CD14-positive monocyte (primary cell): ENCODE data around the gene FGGY. TPM values are rescaled to one million over a fixed set of nuclear protein-coding genes. Genes with fewer than 3 reads are reported as not detected.

Source experiments
- DNase-seq, 3 donors: peaks; one replicate each; pipeline ENCODE4 v3.0.0-alpha.2; 2011 to 2022
- H2AFZ ChIP-seq: 2 replicates; pipeline ENCODE4 v1.6.0; 2012; ENCODE audit warnings: mild to moderate bottlenecking, low read depth, low read length, inconsistent platforms; ENCODE audit not compliant: insufficient read depth, poor library complexity, severe bottlenecking
- H3K27ac ChIP-seq, 2 donors: 1 replicate in 1 of 2; 2 replicates in 1 of 2; pipeline ENCODE4 v1.5.1; 2012 to 2013; ENCODE audit warnings: low read length in 2 of 2, control low read depth in 1 of 2, inconsistent platforms in 1 of 2, low read depth in 1 of 2, mild to moderate bottlenecking in 1 of 2
- H3K27me3 ChIP-seq, 2 donors: one replicate each; pipeline versions ENCODE4 v1.6.0 to v1.6.1; 2011 to 2013; ENCODE audit warnings: low read length in 2 of 2; ENCODE audit not compliant: control insufficient read depth in 2 of 2, insufficient read depth in 2 of 2
- H3K36me3 ChIP-seq, 2 donors: replicated peaks in 1 of 2; 1 replicate in 1 of 2; 2 replicates in 1 of 2; pipeline versions ENCODE4 v1.5.1 to v1.6.1; 2012 to 2013; ENCODE audit warnings: low read length in 2 of 2, control low read depth in 1 of 2, inconsistent platforms in 1 of 2, mild to moderate bottlenecking in 1 of 2; ENCODE audit not compliant: insufficient read depth in 2 of 2, control insufficient read depth in 1 of 2
- H3K4me1 ChIP-seq, 2 donors: 1 replicate in 1 of 2; 2 replicates in 1 of 2; pipeline versions ENCODE4 v1.5.1 to v1.6.1; 2012 to 2013; ENCODE audit warnings: low read length in 2 of 2, control low read depth in 1 of 2, inconsistent platforms in 1 of 2, mild to moderate bottlenecking in 1 of 2, moderate library complexity in 1 of 2; ENCODE audit not compliant: insufficient read depth in 2 of 2, control insufficient read depth in 1 of 2
- H3K4me2 ChIP-seq: replicated peaks from 2 replicates; pipeline ENCODE3; 2012; ENCODE audit warnings: low read length, moderate library complexity, mild to moderate bottlenecking; ENCODE audit not compliant: poor library complexity, severe bottlenecking; ENCODE audit errors: extremely low read depth
- H3K4me3 ChIP-seq, 3 experiments: fragments of 200-600 bp in 1 of 3; sonication (generic) in 1 of 3; replicated peaks in 1 of 3; 1 replicate in 2 of 3; 2 replicates in 1 of 3; pipeline ENCODE4 v1.5.1; 2011 to 2013; ENCODE audit warnings: low read length in 3 of 3, mild to moderate bottlenecking in 3 of 3, control low read depth in 2 of 3, low read depth in 2 of 3, inconsistent platforms in 1 of 3, moderate library complexity in 1 of 3
- H3K79me2 ChIP-seq: 2 replicates; pipeline ENCODE4 v1.6.0; 2012; ENCODE audit warnings: mild to moderate bottlenecking, control low read depth, inconsistent platforms, low read length, moderate library complexity; ENCODE audit not compliant: insufficient read depth
- H3K9ac ChIP-seq: 2 replicates; pipeline ENCODE4 v1.6.0; 2017; ENCODE audit warnings: low read length, mild to moderate bottlenecking; ENCODE audit not compliant: insufficient read depth, poor library complexity, severe bottlenecking
- H3K9me3 ChIP-seq, 2 donors: replicated peaks in 1 of 2; 1 replicate in 1 of 2; 2 replicates in 1 of 2; pipeline versions ENCODE4 v1.5.1 to v1.6.1; 2012 to 2013; ENCODE audit warnings: low read length in 2 of 2, control low read depth in 1 of 2; ENCODE audit not compliant: control insufficient read depth in 1 of 2, insufficient read depth in 1 of 2
- H4K20me1 ChIP-seq: 2 replicates; pipeline ENCODE4 v1.6.0; 2012; ENCODE audit warnings: mild to moderate bottlenecking, low read length, control low read depth, moderate library complexity; ENCODE audit not compliant: insufficient read depth
- H3K27ac Mint-ChIP-seq, 7 donors: one replicate each; pipeline ENCODE4 v1.8.0; 2020; ENCODE audit warnings: mild to moderate bottlenecking in 7 of 7, mixed read lengths in 7 of 7, moderate library complexity in 6 of 7, inconsistent platforms in 2 of 7
- H3K27me3 Mint-ChIP-seq, 3 donors: one replicate each; pipeline ENCODE4 v1.8.0; 2021 to 2022; ENCODE audit warnings: low read depth in 3 of 3, mild to moderate bottlenecking in 3 of 3, mixed read lengths in 3 of 3, moderate library complexity in 3 of 3, inconsistent platforms in 1 of 3
- H3K36me3 Mint-ChIP-seq, 2 donors: one replicate each; pipeline ENCODE4 v1.8.0; 2020; ENCODE audit warnings: mixed read lengths in 2 of 2, inconsistent platforms in 1 of 2, mild to moderate bottlenecking in 1 of 2
- H3K4me1 Mint-ChIP-seq: one replicate; pipeline ENCODE4 v1.8.0; 2020; ENCODE audit warnings: mild to moderate bottlenecking, mixed read lengths
- H3K4me3 Mint-ChIP-seq, 2 donors: one replicate each; pipeline ENCODE4 v1.8.0; 2020; ENCODE audit warnings: mild to moderate bottlenecking in 2 of 2, mixed read lengths in 2 of 2, moderate library complexity in 1 of 2
- H3K9me3 Mint-ChIP-seq, 7 donors: one replicate each; pipeline ENCODE4 v1.8.0; 2020 to 2022; ENCODE audit warnings: mixed read lengths in 7 of 7, mild to moderate bottlenecking in 6 of 7, moderate library complexity in 6 of 7, inconsistent platforms in 2 of 7
- WGBS: methylation state at CpG from one replicate; pipeline ENCODE4 v1.1.5; 2013; ENCODE audit warnings: missing lambda C conversion rate; ENCODE audit not compliant: insufficient coverage; 5-methylcytosine and 5-hydroxymethylcytosine counted together
- intact Hi-C, 2 donors: fragments of 100-400 bp; cut with micrococcal nuclease; formaldehyde crosslinking; loops; one replicate each; pipeline versions ENCODE4 v1.15.0 to v1.15.1; 2023
- polyA plus RNA-seq, 3 donors: library from polyadenylated mRNA; depleted of rRNA in 1 of 3; unstranded in 2 of 3; stranded (reverse) in 1 of 3; fragments of 300-500 nt in 2 of 3; fragments of >200 nt in 1 of 3; fragmentation: Illumina TruSeq in 2 of 3; gene quantifications; 1 replicate in 2 of 3; 2 replicates in 1 of 3; pipeline ENCODE4 v1.2.3, GENCODE V29; 2012 to 2021
- TF ChIP-seq, protein P1 (sequence below): fragments of 200-600 bp; IDR thresholded peaks from one replicate; pipeline ENCODE4 v1.8.0; 2022; ENCODE audit warnings: antibody characterized with exemption, mild to moderate bottlenecking

The FGGY gene
- polyA plus RNA-seq, 3 donors: 2.3 to 4.3 (median 2.9) TPM

DNA sequence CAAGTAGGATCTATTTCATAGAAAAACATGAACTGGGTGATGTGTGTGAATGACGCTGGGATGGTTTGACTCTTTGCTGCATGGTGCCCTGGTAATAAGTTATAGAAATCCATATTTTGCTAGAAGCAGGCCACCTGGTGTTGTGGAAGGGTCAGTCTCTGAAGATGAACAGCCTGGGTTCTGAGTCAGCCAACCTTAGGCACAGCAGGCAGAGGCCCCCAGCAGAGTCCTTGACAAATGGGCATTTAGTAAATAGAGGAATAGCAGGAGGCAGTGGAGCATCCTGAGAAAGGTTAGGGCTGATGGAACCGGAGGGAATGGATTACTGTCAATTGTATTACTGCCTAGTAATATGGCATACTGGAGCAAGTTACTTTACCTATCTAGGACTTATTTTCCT, 20.9 kb downstream of the FGGY start:
- no peak for DNase-seq
- H3K9me3 Mint-ChIP-seq: no peaks in the 10 kb centered on the region
- WGBS: 100% methylated on average over 1 of the region's 2 CpGs
- peaks cover 22 to 30% of the 10 kb centered on the region in 2 donors for H3K4me1 ChIP-seq
- H3K9ac ChIP-seq: no peak overlapping the region
- H3K4me3 ChIP-seq: no peak overlapping the region
- H3K27ac Mint-ChIP-seq: no peak overlapping the region
- H3K27ac ChIP-seq: no peak overlapping the region
- no peaks in the 10 kb centered on the region for H4K20me1 ChIP-seq
- H3K4me2 ChIP-seq: no peak overlapping the region
- H3K4me1 Mint-ChIP-seq: peaks cover 45% of the 10 kb centered on the region
- H3K79me2 ChIP-seq: no peaks in the 10 kb centered on the region
- H3K9me3 ChIP-seq: no peaks in the 10 kb centered on the region
- TF ChIP-seq, protein P1, sequence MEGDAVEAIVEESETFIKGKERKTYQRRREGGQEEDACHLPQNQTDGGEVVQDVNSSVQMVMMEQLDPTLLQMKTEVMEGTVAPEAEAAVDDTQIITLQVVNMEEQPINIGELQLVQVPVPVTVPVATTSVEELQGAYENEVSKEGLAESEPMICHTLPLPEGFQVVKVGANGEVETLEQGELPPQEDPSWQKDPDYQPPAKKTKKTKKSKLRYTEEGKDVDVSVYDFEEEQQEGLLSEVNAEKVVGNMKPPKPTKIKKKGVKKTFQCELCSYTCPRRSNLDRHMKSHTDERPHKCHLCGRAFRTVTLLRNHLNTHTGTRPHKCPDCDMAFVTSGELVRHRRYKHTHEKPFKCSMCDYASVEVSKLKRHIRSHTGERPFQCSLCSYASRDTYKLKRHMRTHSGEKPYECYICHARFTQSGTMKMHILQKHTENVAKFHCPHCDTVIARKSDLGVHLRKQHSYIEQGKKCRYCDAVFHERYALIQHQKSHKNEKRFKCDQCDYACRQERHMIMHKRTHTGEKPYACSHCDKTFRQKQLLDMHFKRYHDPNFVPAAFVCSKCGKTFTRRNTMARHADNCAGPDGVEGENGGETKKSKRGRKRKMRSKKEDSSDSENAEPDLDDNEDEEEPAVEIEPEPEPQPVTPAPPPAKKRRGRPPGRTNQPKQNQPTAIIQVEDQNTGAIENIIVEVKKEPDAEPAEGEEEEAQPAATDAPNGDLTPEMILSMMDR: no peak
- H3K27me3 ChIP-seq: no peaks in the 10 kb centered on the region
- no peak overlapping the region for H3K4me3 Mint-ChIP-seq
- H2AFZ ChIP-seq: no peak overlapping the region
- no peaks in the 10 kb centered on the region for H3K36me3 Mint-ChIP-seq
- intact Hi-C loops: no loop called here
- no peaks in the 10 kb centered on the region for H3K36me3 ChIP-seq
- peaks cover 0 to 2% (median 0%) of the 10 kb centered on the region in 3 donors for H3K27me3 Mint-ChIP-seq

DNA sequence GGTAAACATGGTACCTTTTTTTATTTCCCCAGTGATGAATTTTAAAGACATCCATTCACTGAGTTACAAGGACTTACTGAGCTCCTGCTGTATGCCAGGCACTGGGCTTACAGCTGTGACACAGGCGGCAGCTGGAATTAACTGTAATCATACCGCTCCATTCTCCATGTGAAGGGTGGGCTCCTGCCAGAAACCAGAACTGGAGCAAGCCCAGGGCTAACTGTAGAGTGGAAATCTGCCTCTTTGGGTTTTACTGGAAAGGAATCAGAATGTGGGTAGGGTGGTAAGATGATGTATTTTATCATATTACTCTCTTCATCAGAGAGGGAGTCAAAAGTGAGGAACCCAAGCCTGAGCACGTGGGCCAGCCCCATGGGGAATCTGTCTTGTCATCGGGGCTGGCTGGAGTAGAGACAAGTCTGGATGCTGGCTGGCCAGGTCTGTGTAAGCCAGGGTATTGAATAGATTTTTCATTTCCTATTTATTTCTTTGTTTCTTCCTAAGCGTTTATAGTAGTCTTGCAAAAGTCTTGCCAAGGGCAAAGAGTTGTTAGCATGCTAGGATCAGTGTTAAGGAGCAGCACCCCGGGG, 21.5 kb downstream of the FGGY start:
- Mint-ChIP-seq H3K36me3 (no peaks in the 10 kb centered on the region), H3K27ac (peak overlapping the region in 6 of 7 donors; percentile 86 to 92 (median 88)), H3K4me1 (peaks cover 45% of the 10 kb centered on the region), H3K4me3 (no peak overlapping the region), H3K9me3 (no peaks in the 10 kb centered on the region), H3K27me3 (peaks cover 0 to 2% (median 0%) of the 10 kb centered on the region in 3 donors)
- TF ChIP-seq, protein P1: no peak
- Histone ChIP-seq H3K9ac (no peak overlapping the region), H2AFZ (peak overlapping the region; percentile 31), H3K79me2 (no peaks in the 10 kb centered on the region), H3K9me3 (no peaks in the 10 kb centered on the region), H3K27ac (peak overlapping the region; percentile 37 to 74), H4K20me1 (no peaks in the 10 kb centered on the region), H3K36me3 (no peaks in the 10 kb centered on the region), H3K4me1 (peaks cover 22 to 30% of the 10 kb centered on the region in 2 donors), H3K4me2 (peak overlapping the region; percentile 47), H3K4me3 (no peak overlapping the region), H3K27me3 (no peaks in the 10 kb centered on the region)
- intact Hi-C loops: no loop called here
- peak; percentile 37 to 47 (median 46) for DNase-seq
- WGBS: 100% methylated on average over 3 of the region's 6 CpGs
